ENCODE results near the gene ATAD3B. TPM values are rescaled to one million over a fixed set of nuclear protein-coding genes. Genes with fewer than 3 reads are reported as not detected.
"Not testable (repeated sequence)": the region's sequence is repeated elsewhere in the genome, so short reads cannot be mapped to it uniquely, and the experiment has no call there.

The ATAD3B gene
- total RNA-seq, 1 donor from 2014 or later: 37.5 TPM

DNA sequence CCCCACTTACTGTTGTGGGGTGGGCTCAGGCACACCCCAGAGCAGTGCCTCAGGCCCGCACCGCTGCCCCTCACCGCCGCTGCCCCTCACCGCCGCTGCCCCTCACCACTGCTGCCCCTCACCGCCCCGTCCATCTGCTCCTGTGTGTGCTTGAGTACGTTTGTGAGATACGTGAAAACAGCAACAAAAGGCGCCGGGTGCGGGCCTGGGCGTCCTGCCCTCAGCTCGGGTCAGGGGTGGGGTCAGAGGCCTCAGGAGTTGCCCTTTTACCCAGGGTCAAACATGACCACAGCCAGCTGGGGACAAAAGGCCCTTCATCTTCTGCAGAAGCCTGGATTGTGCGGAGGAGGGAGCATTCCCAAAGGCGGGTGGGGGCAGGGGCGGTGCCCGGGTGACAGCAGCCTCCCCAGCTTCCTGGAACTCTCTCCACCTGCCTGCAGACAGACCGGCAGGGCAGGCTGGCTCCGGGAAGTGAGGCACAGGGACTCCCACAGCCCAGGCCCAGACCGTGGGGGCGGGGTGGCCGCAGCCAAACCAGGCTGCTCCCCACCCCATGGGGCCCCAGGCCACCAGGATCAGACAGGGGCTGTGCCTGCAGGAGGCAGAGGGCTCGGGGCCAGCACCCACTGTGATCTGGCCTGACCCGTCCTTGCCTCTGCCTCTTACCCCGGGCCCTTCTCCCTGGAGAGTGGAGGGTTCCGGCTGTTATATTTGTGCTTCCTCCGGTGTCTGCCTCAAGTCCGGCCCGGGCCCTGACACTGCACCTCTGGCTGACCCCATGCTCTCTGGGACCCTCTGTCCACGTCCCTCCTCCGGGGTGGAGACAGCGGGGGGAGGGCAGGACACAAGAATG lies 38.4 kb upstream of the ATAD3B start:
- DNase-seq (ENCODE audit: extremely low read depth, low read depth, low spot score): no peak

DNA sequence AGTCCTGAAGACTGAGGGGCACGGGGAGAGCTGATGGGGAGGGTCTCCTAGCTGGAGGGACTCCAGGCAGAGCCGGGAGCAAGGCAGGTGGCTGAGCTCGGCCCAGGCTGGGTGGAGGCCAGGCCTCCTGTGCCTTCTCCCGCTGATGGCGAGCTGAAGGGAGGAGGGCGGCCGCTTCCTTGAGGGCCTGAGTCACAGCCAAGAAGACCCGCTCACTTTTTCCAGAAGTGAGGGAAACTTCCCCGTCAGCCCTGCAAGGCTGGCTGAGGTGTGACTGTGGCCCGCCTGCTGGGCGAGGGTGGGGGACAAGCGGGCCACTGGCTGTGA lies 37.8 kb upstream of the ATAD3B start:
- DNase-seq (ENCODE audit: extremely low read depth, low read depth, low spot score): no peak

- no peak for DNase-seq (ENCODE audit: extremely low read depth, low read depth, low spot score)
Measured at GRCh38 chr1:1434131-1434823, 37.3 kb upstream of the ATAD3B start.

DNA sequence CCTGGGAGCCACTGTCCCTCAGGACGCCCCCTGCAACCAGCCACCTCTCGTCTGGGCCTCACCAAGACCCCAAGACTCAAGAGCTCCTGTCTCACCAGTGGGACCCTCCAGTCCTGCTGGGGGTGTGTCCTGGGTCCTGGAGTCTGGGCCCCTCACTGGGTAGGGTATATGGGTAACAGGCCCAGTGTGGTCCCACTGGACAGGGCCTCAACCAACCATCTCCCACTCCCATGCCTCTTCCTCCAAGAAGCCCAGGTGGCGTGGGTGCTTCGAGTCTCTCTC lies 36.8 kb upstream of the ATAD3B start:
- DNase-seq (ENCODE audit: extremely low read depth, low read depth, low spot score): no peak

DNA sequence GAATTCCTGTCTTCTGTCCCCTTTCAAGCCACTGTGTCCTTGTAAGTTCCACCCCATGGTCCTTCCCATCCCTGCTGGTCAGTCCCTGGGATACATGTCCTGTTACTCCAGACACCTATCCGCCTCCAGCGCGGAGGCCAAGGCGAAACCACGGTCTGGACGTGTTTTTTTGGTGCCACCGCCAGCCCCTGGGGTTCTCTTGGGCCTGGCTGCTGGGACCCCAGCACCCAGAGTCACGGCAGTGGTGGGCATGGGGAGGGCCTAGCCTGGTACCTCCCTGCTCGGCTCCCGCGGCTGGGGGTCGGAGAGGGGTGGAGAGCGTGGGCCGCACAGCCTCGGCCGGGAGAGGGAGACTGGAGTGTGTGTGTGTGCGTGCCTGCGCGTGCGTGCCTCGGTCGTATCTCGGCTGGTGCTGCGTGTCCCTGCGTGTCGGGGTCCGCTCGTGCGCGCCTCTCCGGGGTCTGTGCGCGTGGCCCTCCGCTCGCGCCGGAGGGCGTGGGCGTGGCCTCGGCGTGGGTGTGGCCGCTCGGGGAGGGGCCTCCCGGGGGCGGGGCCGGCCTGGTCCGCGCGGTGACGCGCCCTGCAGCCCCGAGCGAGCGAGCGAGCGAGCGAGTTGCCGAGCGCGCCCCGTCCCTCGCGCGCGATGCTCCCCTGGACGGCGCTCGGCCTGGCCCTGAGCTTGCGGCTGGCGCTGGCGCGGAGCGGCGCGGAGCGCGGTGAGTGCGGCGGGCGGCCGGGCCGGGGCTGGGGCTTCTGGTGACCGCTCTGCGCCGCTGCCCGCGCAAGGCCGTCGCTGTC lies 36.3 kb upstream of the ATAD3B start, which contains the start of gene VWA1:
Gene VWA1, plus strand, starts transcription at position 585 of the 798 bp plus-strand sequence. Its CDS starts 59 bp downstream, at position 644.
- no peak for DNase-seq (ENCODE audit: extremely low read depth, low read depth, low spot score)

DNA sequence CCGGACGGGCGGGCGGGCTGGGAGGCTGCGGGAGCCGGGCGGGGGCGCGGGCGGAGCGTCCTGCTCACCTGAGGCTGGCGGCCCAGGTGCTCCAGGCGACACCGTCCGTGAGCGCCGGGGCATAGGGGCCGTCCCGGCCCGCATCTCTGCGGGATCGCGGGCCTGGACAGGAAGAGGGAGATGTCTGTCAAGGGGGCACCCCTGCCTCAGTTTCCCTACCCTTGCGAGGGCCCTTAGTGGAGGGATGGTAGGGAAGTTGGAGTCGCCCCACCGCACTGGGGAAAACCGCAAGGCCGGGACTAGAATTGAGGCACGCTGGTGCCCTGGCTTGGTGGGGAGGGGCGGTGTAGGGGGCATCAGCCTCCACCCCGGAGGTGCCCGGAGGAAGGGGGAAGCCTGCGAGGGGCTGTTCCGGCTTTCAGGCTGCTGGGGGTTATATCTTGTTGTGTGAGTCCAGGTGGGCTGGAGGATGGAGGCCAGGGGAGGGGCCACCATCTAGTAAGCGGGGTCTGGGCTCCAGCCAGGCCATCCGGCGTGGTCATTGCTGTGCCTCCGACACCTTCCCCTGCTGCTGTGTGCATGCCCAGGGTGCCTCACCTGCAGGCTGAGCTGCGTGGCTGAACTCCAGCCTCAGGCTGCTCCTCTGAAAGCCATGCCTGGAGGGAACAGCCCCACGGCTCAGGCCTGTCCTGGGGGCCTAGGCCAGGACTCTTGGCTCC lies 35.5 kb upstream of the ATAD3B start:
- DNase-seq (ENCODE audit: extremely low read depth, low read depth, low spot score): no peak

- no peak for DNase-seq (ENCODE audit: extremely low read depth, low read depth, low spot score)
Measured at GRCh38 chr1:1436630-1437032, 34.9 kb upstream of the ATAD3B start.

GRCh38 chr1:1437033-1437903 lies 34.3 kb upstream of the ATAD3B start:
- no peak for DNase-seq (ENCODE audit: extremely low read depth, low read depth, low spot score)

DNA sequence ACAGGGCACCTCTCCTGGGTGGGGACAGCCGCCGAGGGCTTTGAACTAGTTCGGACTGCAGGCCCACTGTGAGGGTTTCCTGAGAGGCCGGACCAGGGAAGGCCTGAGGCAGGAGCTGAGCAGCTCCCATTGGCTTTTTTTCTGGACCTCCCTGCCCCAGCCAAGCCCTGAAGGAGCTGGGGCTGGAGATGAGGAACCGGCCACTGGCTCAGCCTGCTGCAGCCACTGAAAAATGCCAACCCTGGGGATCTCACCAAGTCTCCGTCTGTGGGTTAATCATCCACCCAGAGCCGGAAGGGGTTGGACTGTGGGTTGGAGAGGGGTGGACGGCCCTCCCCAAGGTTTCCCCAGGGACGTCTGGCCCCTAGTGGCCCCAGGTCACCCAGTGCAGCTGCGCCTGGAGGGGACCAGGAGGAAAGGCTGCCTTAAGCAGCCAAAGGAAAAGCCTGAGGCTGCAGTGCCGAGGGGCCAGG lies 33.6 kb upstream of the ATAD3B start:
- no peak for DNase-seq (ENCODE audit: extremely low read depth, low read depth, low spot score)

DNA sequence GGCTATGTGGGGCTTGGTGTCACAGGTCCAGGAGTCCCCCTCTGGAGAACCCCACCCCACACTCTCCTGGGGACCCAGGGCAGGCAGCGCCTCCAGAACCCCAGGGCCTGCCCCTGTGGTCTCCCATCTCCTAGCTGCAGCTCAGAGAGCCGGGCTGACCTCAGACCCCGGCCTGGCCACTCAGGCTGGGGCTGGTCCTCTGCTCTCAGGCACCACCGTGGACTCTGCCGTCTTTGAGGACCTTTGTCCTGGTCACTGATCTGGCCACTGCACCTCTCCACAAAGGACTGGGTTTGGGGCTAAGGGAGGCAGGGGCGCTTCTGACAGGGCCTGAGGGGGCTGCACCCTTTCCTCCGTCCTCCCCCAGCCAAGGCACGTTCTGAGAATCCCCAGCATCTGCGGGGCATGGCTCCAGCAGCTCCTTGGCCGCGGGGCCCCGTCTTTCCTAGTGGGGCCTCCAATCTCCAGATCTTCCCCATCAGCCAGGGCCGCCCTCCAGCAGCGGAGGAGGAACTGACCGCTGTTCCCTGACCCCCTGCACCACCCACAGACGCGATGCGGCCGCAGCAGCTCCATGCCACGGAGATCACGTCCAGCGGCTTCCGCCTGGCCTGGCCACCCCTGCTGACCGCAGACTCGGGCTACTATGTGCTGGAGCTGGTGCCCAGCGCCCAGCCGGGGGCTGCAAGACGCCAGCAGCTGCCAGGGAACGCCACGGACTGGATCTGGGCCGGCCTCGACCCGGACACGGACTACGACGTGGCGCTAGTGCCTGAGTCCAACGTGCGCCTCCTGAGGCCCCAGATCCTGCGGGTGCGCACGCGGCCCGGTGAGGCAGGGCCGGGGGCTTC lies 32.8 kb upstream of the ATAD3B start:
- no peak for DNase-seq (ENCODE audit: extremely low read depth, low read depth, low spot score)

GRCh38 chr1:1439546-1440261 lies 31.9 kb upstream of the ATAD3B start:
- no peak for DNase-seq (ENCODE audit: extremely low read depth, low read depth, low spot score)

DNA sequence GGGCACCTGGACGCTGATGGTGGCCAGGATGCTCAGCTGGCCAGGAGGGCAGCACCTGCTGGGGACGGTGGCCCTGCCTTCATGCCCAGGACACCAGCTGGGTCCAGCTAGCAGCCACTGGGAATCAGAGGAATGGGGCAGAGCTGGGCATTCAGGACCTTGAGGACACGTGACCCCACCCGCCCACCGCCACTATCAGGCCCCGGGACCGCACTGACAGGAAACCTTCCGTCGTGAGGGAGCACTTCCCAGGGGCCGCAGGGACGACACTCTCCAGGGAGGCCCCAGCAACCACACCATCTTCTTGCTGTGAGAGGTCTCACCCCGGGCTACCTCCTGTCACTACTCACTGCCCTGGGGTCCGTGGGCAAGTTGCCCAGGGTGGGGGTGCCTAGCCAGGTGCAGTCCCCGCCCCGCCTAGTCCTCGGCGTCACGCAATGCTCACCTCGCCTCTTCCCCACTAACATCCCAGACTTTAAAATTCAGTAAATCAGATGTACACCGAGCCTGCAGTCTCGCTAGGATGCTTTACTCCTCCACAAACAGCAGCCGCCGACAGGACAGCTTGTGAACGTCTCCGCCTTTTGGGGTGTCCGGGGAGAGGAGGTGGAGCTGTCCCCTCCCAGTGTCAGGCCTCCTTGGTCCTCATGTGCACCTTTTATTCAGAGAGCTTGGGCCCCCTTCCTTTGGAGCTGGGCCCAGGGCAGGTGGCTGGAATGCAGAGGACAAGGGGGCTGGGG lies 31.1 kb upstream of the ATAD3B start:
- DNase-seq (ENCODE audit: extremely low read depth, low read depth, low spot score): no peak

- DNase-seq (ENCODE audit: extremely low read depth, low read depth, low spot score): no peak
Measured at GRCh38 chr1:1441002-1441888, 30.3 kb upstream of the ATAD3B start.

- no peak for DNase-seq (ENCODE audit: extremely low read depth, low read depth, low spot score)
Measured at GRCh38 chr1:1442069-1442770, 29.3 kb upstream of the ATAD3B start.

GRCh38 chr1:1446631-1447030 lies 24.9 kb upstream of the ATAD3B start:
- DNase-seq (ENCODE audit: extremely low read depth, low read depth, low spot score): not testable (repeated sequence)
